HG03196 (cell line): ENCODE measurements around the gene BDH1.
"Not testable (repeated sequence)": the region's sequence is repeated elsewhere in the genome, so short reads cannot be mapped to it uniquely, and the experiment has no call there.

ENCODE experiments used
- ATAC-seq: cut with Tn5 transposase; IDR thresholded peaks from one replicate; pipeline ENCODE4 v1.9.1; 2021; ENCODE audit not compliant: unreplicated experiment

BDH1 gene

GRCh38 chr3:197578376-197578775 lies 22.6 kb upstream of the BDH1 start:
- ATAC-seq = no peak

DNA sequence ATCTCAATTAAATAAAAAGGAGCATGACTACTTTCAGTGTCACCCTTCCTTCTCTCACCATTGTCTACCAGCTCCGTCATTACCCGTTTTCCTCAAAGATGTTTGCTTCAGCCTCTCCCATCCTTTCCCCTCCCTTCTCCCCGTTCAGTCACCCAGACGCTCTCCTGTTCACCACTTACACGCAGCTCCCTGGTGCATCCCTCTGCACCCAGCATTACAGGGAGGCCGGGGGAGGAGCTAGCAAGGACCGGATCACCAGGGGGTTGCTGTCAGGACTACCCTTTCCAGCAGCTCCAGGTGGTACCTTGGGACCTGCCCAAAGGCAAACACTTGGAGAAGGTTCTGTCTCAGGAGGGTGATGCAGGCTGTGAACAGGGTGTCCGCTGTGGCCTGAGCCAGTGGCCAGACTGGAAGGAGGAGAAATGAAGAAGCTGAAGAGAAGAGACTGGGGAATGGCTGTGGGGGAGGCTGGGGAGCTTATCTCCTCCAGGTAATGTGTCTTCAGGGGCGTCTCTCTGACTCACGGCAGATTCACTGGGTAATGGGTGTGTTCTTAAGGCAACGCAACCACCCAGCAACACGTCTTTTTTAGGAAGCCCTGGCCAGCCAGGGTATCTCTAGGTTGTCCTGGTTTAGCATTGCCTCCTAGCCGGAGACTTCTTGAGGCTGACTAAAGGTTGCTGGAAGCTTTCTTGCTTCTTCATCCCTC lies 21.8 kb upstream of the BDH1 start:
- ATAC-seq = no peak

- no peak for ATAC-seq
These were observed 21.1 kb upstream of the BDH1 start for GRCh38 chr3:197576838-197577237.

- no peak for ATAC-seq
These were observed 19.6 kb upstream of the BDH1 start for GRCh38 chr3:197575362-197575761.

GRCh38 chr3:197574396-197574991 lies 18.7 kb upstream of the BDH1 start:
- not testable (repeated sequence) for ATAC-seq

DNA sequence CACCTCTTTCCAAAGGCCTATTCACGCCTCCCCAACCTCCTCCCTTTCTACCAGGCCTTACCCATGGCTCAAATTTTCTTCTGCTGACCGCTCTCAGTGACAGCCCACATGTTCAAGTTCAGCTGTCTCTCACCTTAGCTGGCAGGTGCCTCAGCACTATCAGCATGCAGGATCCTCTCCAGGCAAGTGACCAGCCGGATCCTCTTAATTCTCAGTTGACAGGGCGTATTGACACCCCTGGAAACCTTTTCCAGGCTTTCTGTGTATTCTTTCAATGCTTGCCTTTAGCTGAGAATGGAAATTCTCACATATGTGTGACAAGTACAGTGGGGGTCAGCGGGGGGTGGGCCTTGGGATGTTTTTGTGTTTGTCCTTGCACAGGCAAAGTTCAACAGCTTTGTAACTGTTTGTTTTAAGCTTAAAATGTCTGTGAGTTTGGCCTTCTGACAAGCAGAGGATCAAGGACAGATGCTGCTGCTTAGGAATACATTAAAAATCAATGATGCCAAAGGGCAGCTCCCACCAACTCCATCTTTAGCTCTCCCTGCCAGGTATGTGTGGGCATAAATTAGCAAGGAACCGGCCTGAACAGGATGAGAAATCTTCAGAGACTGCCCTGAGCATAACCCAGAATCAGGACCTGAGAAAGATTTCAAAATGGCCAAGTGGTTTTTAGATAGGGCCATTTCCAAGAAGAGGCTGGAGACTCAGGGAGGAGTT lies 17.4 kb upstream of the BDH1 start:
- ATAC-seq = no peak

DNA sequence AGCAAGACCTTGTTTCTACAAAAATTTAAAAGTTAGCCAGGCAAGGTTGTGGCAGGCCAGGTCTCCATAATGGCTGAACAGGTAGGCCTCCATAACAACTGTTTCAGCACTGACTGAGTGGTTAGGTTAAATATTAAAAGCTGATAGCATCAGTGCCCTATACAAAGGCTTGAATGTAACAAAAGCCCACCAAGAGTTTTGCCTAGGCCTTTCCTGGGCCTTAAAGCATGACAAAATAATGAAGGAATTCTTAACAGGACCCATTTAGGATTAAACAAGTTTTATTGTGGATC lies 16.1 kb upstream of the BDH1 start:
- not testable (repeated sequence) for ATAC-seq

DNA sequence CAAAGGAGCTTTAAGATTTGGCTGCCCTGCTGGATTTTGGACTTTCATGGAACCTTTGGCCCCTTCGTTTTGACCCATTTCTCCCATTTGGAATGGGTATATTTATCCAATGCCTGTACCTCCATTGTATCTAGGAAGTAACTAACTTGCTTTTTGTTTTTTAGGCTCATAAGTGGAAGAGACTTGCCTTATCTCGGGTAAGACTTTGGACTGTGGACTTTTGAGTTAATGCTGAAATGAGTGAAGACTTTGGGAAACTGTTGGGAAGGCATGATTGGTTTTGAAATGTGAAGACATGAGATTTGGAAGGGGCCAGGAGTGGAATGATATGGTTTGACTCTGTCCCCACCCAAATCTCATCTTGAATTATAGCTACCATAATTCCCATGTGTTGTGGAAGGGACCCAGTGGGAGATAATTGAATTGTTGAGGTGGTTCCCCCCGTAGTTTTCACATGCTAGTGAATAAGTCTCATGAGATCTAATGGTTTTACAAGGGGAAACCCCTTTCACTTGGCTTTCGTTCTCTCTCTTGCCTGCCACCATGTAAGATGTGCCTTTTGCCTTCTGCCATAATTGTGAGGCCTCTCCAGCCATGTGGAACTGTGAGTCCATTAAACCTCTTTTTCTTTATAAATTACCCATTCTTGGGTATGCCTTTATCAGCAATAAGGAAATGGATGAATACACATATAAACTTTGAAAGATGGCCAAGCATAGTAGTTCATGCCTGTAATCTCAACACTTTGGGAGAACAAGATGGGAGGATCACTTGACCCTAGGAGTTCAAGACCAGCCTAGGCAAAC lies 15.5 kb upstream of the BDH1 start:
- not testable (repeated sequence) for ATAC-seq

GRCh38 chr3:197569433-197569832 lies 13.7 kb upstream of the BDH1 start:
- not testable (repeated sequence) for ATAC-seq

- ATAC-seq = no peak
These were observed 12.3 kb upstream of the BDH1 start for GRCh38 chr3:197567904-197568681.

GRCh38 chr3:197566155-197566554 lies 10.4 kb upstream of the BDH1 start:
- ATAC-seq = not testable (repeated sequence)

DNA sequence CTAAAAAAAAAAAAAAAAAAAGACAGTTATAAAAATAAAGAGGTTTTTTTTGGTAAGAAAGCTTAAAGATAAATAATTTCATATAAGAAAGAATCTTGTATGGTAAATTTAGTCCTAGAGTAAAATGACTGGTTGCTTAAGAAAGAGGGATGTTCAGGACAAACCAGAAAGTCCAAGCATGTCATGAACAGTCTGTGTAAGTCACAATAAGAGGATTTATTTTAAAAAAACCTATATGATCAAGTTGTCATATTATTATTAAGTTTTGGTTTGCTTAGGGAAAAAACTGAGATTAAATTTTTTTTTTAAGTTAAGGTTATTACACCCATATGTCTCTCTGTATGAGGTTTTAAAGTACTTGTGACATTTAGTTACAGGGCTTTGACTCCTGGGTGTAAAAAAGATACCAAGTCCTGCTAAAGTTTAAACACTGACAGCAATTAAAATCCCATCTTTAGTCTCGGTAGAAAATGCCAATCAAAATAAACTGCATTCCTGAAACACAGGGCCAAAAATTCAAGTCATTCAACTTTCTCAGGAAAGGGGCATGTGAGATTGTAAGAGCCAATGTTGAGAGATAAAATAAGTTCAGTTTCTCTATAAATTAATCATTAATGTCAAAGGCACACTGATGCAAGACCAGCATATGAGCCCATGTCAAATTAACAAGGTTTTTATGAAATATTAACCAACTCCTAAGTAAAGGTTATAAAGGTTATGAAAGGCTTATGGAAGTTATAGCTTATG lies 8.5 kb upstream of the BDH1 start:
- no peak for ATAC-seq

DNA sequence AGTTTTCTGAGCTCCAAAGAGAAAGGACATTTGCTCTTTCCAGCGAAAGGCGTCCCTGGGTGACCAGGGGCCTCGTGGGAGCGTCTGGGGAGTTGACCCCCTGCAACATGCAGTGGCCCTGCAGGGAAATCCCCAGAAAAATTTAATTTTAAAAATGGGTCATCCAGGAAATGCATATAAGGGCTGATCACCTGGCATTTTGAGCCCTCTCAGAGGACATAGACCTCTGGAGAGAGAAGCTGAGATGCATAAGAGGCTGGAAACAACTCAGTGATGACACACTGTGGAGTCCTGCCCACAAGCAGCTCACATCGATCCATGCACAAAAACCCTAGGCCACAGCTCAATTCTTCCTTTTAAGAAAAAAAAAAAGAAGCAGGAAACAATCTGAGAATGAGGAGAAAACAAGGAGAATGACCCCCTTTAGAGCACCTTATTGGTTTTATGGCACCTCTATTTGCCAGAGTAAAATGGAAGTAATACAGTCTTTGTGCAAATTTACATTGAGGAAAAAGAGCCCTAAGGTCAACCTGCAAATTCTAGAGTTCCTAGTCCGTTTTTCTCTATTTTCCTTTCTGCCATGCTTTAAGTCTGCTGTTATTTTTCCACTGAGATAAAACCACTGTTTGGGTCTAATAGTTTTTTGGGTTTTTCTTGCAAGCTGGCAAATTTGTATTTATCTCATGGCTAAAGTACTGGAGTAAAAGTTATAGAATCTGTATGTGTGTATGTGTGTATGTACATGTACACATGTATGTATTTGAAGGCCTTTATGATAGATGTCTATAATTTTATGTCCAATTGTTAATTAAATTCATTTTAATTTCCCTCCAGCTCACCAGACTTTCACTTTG lies 6.9 kb upstream of the BDH1 start:
- ATAC-seq = no peak

GRCh38 chr3:197561926-197562325 lies 6.2 kb upstream of the BDH1 start:
- ATAC-seq = no peak

DNA sequence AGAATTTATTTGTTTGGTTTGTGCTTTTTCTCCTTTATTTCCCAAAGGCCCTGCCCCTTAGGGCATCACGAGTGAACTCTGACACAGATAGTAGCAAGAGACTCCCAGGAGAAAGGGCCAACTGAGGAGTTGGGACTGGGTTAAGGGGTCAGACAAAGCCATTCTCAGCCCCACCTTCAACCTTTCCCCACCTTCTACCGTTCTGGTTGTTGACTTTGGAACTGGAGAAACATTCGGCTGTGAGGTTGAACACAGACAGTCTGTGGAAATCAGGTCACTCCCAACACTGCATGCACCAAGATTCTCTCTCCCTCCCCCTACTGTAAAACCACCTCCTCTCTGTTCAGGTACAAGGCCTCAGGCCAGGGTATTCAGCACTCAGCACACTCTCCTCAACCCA lies 3.9 kb upstream of the BDH1 start:
- ATAC-seq = no peak

DNA sequence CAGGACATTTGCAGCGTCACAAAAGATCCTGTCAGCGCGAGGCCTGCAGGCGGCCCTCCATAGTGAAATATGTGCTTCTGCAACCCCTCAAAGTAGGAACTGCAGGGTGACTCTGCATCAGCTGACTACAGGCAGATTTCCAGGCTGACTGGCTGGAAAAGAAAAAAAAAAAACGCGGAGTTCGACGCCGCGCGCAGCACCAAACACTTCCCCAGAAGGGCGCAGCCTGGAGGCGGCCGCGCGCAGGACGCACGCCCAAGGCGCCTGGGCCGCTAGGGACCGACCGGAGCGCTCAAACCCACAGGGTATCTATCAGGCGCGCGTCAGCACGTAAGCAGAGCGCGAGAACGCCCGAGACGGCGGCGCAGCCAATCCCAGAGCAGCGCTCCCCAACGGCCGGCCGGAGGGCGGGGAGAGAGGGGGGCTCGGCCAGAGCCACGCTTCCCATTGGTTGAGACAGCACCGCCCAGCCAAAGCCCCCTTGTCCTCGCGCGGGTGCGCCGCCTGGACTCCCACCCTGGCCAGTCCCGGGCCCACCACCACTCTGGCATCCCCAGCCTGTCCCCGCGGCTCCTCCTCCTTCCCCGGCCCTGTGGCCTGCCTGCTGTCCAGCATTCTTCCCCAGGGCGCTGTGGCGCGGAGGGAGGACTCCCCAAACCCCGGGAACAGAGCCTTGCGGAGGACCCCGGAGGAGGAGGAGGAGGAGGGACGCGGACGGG lies 1.0 kb downstream of the BDH1 start:
- ATAC-seq = peak; percentile 98

GRCh38 chr3:197554196-197554561 lies 1.6 kb downstream of the BDH1 start:
- peak; percentile 0 for ATAC-seq

GRCh38 chr3:197552198-197552597 lies 3.6 kb downstream of the BDH1 start:
- no peak for ATAC-seq

DNA sequence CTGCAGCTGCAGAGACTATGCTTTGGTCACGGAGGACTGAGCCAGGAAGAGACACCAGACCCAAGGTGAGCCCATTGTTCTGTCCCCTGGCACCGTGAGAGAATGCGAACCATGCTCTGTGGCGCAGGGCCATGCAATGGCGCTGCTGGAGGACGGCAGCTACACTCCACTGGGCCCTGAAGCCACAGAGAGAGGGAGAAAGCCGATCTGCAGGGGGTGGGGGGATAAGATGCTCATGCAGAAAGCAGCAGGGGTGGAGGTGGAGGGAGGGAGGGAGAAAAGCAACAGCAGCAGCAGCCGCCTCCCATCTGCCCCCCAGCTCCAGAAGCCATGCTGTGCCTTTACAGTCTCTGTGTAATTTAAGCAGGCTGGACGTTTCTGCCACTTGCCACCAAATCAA lies 5.3 kb downstream of the BDH1 start:
- ATAC-seq = no peak
